ENCODE results near the gene EPB41.

Gene EPB41

DNA sequence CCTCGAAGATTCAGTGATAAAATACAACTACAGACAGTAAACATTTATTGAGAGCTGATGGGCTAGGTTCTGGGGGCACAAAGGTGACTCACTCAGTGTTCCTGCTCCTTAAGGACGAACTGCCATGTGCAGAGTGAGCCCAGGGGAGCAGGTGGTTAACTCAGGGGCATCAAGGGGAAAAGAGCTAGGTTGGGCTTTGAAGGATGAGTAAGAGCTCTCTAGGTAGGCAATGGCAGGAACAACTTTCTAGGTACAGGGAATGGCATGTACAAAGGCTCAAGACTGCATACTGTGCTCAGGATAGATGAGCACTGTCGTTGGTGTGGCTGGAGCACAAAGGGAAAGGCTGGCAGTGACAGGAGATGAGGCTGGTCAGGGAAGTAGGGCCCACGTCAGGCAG lies 16.6 kb upstream of the EPB41 start:
- in situ Hi-C loops (cut with MboI; ENCODE audit: low pct_unique_long_range_greater_than_20kb, low sequenced_read_pairs, unreplicated experiment): no loop called here

DNA sequence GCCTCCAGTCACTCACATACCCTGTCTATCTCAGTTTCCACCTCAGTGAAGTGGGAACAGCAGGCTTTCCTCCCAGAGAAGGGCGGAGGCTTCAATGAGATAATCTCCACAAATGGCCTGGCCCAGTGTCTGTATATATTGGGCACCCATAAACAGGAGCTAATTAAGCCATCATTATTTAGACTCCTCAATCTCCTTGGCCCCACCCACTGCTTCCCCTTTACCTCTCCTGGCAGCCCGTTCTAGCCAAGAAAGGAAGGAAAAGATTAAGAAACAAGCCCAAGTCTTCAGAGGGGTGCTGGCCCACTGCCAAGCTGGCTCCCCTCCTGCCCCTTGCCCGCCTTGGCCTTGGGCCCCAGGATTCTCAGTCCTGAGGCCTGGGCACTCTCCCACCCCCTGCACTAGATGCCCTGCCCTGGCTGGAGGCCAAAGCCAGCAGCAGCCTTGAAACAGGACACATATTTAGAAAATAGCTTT lies 15.9 kb upstream of the EPB41 start:
- in situ Hi-C loops (cut with MboI; ENCODE audit: low pct_unique_long_range_greater_than_20kb, low sequenced_read_pairs, unreplicated experiment): no loop called here
- no peak for DNase-seq (ENCODE audit: low spot score)
- TF ChIP-seq CTCF (IDR thresholded peaks at IDR 0.05; ENCODE audit: extremely low read depth, insufficient read depth, missing control alignments): no peak

More for the DNA sequence above, 16.6 kb upstream of the EPB41 start:
- DNase-seq (ENCODE audit: low spot score): no peak
- no peak for TF ChIP-seq CTCF (IDR thresholded peaks at IDR 0.05; ENCODE audit: extremely low read depth, insufficient read depth, missing control alignments)

DNA sequence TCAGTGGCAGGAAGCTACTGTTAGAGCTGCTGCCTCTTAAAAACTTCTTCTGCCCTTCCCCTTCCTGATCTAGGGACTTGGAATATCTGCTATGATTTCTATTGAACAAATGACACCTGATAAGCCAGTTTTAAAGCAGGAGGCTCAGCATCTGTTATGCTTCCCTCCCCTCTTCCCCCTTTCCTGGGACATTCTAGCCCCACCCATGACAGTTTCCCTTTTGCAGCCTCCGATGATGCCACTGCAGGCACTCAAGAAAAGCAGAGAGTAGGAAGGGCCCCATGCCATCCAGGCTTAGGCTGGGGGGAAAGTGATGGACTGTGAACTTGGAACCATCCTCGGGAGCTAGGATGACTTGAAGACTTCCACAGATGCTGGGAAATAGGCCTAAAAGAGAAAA lies 15.1 kb upstream of the EPB41 start:
- in situ Hi-C loops (cut with MboI; ENCODE audit: low pct_unique_long_range_greater_than_20kb, low sequenced_read_pairs, unreplicated experiment): no loop called here
- no peak for TF ChIP-seq CTCF (IDR thresholded peaks at IDR 0.05; ENCODE audit: extremely low read depth, insufficient read depth, missing control alignments)
- DNase-seq (ENCODE audit: low spot score): no peak

- in situ Hi-C loops (cut with MboI; ENCODE audit: low pct_unique_long_range_greater_than_20kb, low sequenced_read_pairs, unreplicated experiment): no loop called here
- no peak for DNase-seq (ENCODE audit: low spot score)
- no peak for TF ChIP-seq CTCF (IDR thresholded peaks at IDR 0.05; ENCODE audit: extremely low read depth, insufficient read depth, missing control alignments)
Observed at GRCh38 chr1:28900562-28900961, 13.8 kb upstream of the EPB41 start.

DNA sequence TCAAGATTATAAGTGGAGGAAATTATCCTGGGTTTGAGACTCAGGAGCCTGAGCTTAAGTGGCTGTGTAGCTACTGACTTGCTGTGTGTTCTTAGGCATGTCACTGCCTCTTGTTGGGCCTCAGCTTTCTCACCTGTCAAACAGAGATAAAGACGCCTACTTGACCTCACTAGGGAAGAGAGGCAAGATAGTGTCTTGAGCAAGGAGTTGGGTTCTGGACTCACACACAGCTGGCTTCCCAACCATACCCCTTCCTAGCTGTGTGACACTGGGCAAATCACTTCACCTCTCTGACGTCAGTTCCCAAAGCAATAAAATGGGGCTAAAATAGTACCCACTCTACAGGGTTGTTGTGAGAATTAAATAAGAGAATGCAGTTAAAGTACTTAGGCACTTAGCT lies 11.6 kb upstream of the EPB41 start:
- in situ Hi-C loops (cut with MboI; ENCODE audit: low pct_unique_long_range_greater_than_20kb, low sequenced_read_pairs, unreplicated experiment): no loop called here
- TF ChIP-seq CTCF (IDR thresholded peaks at IDR 0.05; ENCODE audit: extremely low read depth, insufficient read depth, missing control alignments): no peak
- DNase-seq (ENCODE audit: low spot score): no peak

- no peak for DNase-seq (ENCODE audit: low spot score)
- in situ Hi-C loops (cut with MboI; ENCODE audit: low pct_unique_long_range_greater_than_20kb, low sequenced_read_pairs, unreplicated experiment): no loop called here
- TF ChIP-seq CTCF (IDR thresholded peaks at IDR 0.05; ENCODE audit: extremely low read depth, insufficient read depth, missing control alignments): no peak
Observed at GRCh38 chr1:28905921-28906666, 8.3 kb upstream of the EPB41 start.
